Measurements from ENCODE around the gene STXBP1.

DNA sequence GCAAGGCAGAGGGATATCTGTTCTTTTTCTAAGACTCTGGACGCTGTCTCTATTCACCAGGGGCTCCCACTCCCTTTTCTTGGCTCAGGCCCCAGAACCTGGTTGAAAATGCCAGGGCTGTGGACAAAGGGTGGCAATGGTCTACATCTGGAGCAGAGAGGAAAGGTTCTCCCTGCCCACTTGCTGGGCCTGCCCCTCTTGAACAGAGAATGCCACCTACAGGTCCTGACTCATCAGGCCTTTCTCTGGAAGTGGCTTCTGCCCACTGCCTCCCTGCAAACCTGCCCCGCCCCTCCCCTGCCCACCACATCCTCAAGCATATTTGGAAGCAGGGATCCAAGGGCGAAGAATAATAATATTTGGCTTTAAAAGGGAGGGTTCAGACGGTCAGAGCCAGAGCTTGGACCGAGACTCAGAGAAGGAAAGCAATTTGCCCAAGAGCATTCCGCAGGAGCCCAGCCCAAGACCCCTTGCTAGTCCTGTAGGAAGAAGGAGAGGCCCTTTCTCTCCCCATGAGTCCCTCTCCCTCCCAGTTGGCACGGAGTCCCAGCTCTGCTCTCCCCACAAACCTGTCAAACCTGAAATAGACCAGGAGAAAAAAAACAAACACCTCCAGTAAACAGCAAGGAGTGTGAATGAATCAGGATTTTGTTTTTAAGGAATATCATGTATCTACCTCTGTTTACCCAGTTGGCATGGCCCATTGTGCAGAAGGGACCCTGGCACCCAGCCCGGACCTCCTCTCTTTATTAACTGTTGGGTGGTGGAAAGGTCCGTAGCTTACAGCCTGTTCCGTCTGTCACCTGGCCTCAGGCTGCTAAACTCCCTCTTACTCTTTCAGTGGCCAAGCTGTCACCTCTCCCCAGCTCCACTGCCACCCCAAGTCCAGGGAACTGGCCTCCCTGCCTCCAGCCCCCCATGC is 37.7 kb upstream of the STXBP1 start:
- TF ChIP-seq, protein P1, sequence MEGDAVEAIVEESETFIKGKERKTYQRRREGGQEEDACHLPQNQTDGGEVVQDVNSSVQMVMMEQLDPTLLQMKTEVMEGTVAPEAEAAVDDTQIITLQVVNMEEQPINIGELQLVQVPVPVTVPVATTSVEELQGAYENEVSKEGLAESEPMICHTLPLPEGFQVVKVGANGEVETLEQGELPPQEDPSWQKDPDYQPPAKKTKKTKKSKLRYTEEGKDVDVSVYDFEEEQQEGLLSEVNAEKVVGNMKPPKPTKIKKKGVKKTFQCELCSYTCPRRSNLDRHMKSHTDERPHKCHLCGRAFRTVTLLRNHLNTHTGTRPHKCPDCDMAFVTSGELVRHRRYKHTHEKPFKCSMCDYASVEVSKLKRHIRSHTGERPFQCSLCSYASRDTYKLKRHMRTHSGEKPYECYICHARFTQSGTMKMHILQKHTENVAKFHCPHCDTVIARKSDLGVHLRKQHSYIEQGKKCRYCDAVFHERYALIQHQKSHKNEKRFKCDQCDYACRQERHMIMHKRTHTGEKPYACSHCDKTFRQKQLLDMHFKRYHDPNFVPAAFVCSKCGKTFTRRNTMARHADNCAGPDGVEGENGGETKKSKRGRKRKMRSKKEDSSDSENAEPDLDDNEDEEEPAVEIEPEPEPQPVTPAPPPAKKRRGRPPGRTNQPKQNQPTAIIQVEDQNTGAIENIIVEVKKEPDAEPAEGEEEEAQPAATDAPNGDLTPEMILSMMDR (IDR thresholded peaks at IDR 0.05; ENCODE audit: borderline replicate concordance, extremely low read depth, low read length, poor library complexity, severe bottlenecking) = no peak
- no peak for TF ChIP-seq EZH2 (IDR thresholded peaks at IDR 0.05; ENCODE audit: borderline replicate concordance, low read depth, low read length, severe bottlenecking)

Measured in DND-41 (cell line).